CD4-positive, alpha-beta memory T cell (primary cell): ENCODE data around the gene ATP8B2. TPM values are rescaled to one million over a fixed set of nuclear protein-coding genes. Genes with fewer than 3 reads are reported as not detected.
"Not testable (repeated sequence)": the region's sequence is repeated elsewhere in the genome, so short reads cannot be mapped to it uniquely, and the experiment has no call there.

Source experiments
- CTCF ChIA-PET: fragments of 350-600 bp; sonication (Branson Sonifier 250); formaldehyde crosslinking; loops from one replicate; lab custom pipeline; 2021; ENCODE audit warnings: inconsistent platforms; ENCODE audit not compliant: partially characterized antibody; lab: Charles Lee
- POLR2A ChIA-PET: fragments of 350-600 bp; sonication (Branson Sonifier 250); formaldehyde crosslinking; loops from one replicate; lab custom pipeline; 2021; ENCODE audit not compliant: partially characterized antibody; lab: Charles Lee
- DNase-seq, 5 donors: peaks; one replicate each; pipeline versions ENCODE4 v3.0.0 to v3.0.0-alpha.2; 2020 to 2022; ENCODE audit warnings: mixed read lengths in 1 of 5
- H3K27ac ChIP-seq: one replicate; pipeline ENCODE4 v1.7.0; 2013; ENCODE audit warnings: low read depth, low read length
- H3K27me3 ChIP-seq: 2 replicates; pipeline ENCODE4 v1.7.0; 2013; ENCODE audit warnings: mild to moderate bottlenecking, low read length, moderate library complexity; ENCODE audit not compliant: insufficient read depth
- H3K36me3 ChIP-seq: 2 replicates; pipeline ENCODE4 v1.7.0; 2013; ENCODE audit warnings: mild to moderate bottlenecking, low read length, moderate library complexity; ENCODE audit not compliant: insufficient read depth
- H3K4me1 ChIP-seq: 2 replicates; pipeline ENCODE4 v1.7.0; 2013; ENCODE audit warnings: mild to moderate bottlenecking, low read length, moderate library complexity; ENCODE audit not compliant: insufficient read depth
- H3K4me3 ChIP-seq, 2 donors: one replicate each; pipeline ENCODE4 v1.7.0; 2013; ENCODE audit warnings: low read length in 2 of 2, mild to moderate bottlenecking in 1 of 2
- H3K9me3 ChIP-seq, 2 donors: one replicate each; pipeline ENCODE4 v1.7.0; 2013; ENCODE audit warnings: low read length in 2 of 2, control low read depth in 1 of 2; ENCODE audit not compliant: control insufficient read depth in 1 of 2
- H3K27ac Mint-ChIP-seq, 7 donors: one replicate each; pipeline ENCODE4 v1.8.0; 2020 to 2021; ENCODE audit warnings: mixed read lengths in 7 of 7, mild to moderate bottlenecking in 6 of 7, inconsistent platforms in 3 of 7, moderate library complexity in 3 of 7
- H3K27me3 Mint-ChIP-seq, 2 donors: one replicate each; pipeline ENCODE4 v1.8.0; 2020 to 2021; ENCODE audit warnings: mixed read lengths in 2 of 2
- H3K36me3 Mint-ChIP-seq, 2 donors: one replicate each; pipeline ENCODE4 v1.8.0; 2020 to 2021; ENCODE audit warnings: mixed read lengths in 2 of 2, inconsistent platforms in 1 of 2, mild to moderate bottlenecking in 1 of 2
- H3K4me1 Mint-ChIP-seq, 4 donors: one replicate each; pipeline ENCODE4 v1.8.0; 2020 to 2021; ENCODE audit warnings: mixed read lengths in 4 of 4, mild to moderate bottlenecking in 1 of 4
- H3K4me3 Mint-ChIP-seq, 8 donors: one replicate each; pipeline ENCODE4 v1.8.0; 2020 to 2021; ENCODE audit warnings: mixed read lengths in 8 of 8, mild to moderate bottlenecking in 7 of 8, moderate library complexity in 6 of 8, inconsistent platforms in 3 of 8
- H3K9me3 Mint-ChIP-seq, 8 donors: one replicate each; pipeline ENCODE4 v1.8.0; 2020 to 2021; ENCODE audit warnings: mixed read lengths in 8 of 8, mild to moderate bottlenecking in 5 of 8, inconsistent platforms in 3 of 8, moderate library complexity in 1 of 8
- intact Hi-C: fragments of 100-400 bp; cut with micrococcal nuclease; formaldehyde crosslinking; loops from one replicate; pipeline ENCODE4 v1.15.1; 2023
- polyA plus RNA-seq, 2 donors: library from polyadenylated mRNA; unstranded; fragments of 300-500 nt; fragmentation: Illumina TruSeq; gene quantifications; one replicate each; pipeline ENCODE4 v1.2.3, GENCODE V29; 2021
- total RNA-seq, 2 experiments: library from RNA; stranded (reverse); gene quantifications; one replicate each; pipeline ENCODE4 v1.2.3, GENCODE V29; 2021

The ATP8B2 gene
- total and polyA plus RNA-seq, 4 experiments from 2014 or later = 53.5 to 186 (median 141) TPM

DNA sequence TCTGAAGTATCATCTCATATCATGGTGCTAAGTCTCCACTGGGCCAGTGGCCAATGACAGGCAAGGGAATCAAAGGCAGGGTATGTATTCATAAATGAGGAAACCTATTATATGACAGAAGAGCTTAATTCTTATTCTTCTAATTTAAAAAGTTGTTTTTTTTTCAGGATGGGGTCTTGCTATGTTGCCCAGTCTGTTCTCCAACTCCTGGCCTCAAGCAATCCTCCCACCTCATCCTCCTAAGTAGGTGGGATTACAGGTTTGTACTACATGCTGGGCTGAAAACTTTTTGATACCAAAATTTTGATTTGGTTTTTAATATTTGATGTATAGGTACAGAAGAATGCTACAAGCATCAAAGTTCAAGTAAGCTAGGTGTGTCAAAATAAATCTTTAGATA lies 35.0 kb downstream of the ATP8B2 start:
- CTCF ChIA-PET = interaction anchor here (1.2 to 2.4 kb wide), 5 partner anchors 9 to 87 kb away, joined by 3 to 8 read pairs (median 4); no protein-coding TSS in a partner anchor
- POLR2A ChIA-PET = interaction anchor here (0.8 to 2.0 kb wide), 3 partner anchors 9 to 43 kb away, joined by 3 to 4 read pairs (median 4); no protein-coding TSS in a partner anchor

GRCh38 chr1:154360881-154361280 lies 35.6 kb downstream of the ATP8B2 start:
- H3K36me3 Mint-ChIP-seq, H3K4me1 ChIP-seq, DNase-seq, H3K27ac ChIP-seq, H3K9me3 ChIP-seq, H3K4me3 ChIP-seq, H3K9me3 Mint-ChIP-seq, H3K4me1 Mint-ChIP-seq, H3K27me3 ChIP-seq, intact Hi-C loops, H3K4me3 Mint-ChIP-seq, H3K27me3 Mint-ChIP-seq, H3K36me3 ChIP-seq: not testable (repeated sequence)
- ChIA-PET POLR2A (interaction anchor here (0.8 to 2.0 kb wide), 3 partner anchors 10 to 42 kb away, joined by 3 to 4 read pairs (median 4); no protein-coding TSS in a partner anchor), CTCF (interaction anchor here (0.8 to 2.4 kb wide), 11 partner anchors 8 to 119 kb away, joined by 3 to 8 read pairs (median 4); no protein-coding TSS in a partner anchor)
- peak overlapping the region in 1 of 7 donors; percentile 29 for H3K27ac Mint-ChIP-seq

More for the DNA sequence above, 35.0 kb downstream of the ATP8B2 start:
- Histone ChIP-seq H3K4me3 (no peak overlapping the region), H3K27me3 (no peaks in the 10 kb centered on the region), H3K4me1 (no peaks in the 10 kb centered on the region), H3K27ac (no peak overlapping the region), H3K36me3 (no peaks in the 10 kb centered on the region), H3K9me3 (no peaks in the 10 kb centered on the region)
- Mint-ChIP-seq H3K36me3 (no peaks in the 10 kb centered on the region), H3K4me3 (no peak overlapping the region), H3K27ac (no peak overlapping the region), H3K27me3 (no peaks in the 10 kb centered on the region), H3K4me1 (peaks cover 0 to 2% (median 0%) of the 10 kb centered on the region in 4 donors), H3K9me3 (no peaks in the 10 kb centered on the region)
- DNase-seq = no peak
- intact Hi-C loops = no loop called here

DNA sequence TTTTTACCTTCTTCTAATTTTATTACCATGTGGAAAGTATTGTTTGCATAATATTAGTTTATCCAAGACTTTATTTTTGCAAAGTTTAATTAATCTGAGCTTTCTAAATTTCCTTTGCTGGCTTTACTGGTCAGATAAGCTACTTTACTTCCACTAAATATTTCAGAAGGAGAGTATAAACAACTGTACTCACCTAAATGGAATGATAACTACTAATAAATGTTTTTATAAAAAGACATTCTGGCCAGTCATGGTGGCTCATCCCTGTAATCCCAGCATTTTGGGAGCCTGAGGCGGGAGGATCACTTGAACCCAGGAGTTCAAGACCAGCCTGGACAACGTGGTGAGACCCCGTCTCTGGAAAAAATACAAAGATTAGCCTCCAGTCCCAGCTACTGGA lies 36.0 kb downstream of the ATP8B2 start:
- no peak overlapping the region for H3K4me3 Mint-ChIP-seq
- H3K9me3 Mint-ChIP-seq = no peaks in the 10 kb centered on the region
- no peak overlapping the region for H3K4me3 ChIP-seq
- POLR2A ChIA-PET = interaction anchor here (0.8 to 2.0 kb wide), 4 partner anchors 10 to 42 kb away, joined by 3 to 4 read pairs (median 4); no protein-coding TSS in a partner anchor
- no peaks in the 10 kb centered on the region for H3K27me3 ChIP-seq
- H3K27ac ChIP-seq = no peak overlapping the region
- no peak for DNase-seq
- intact Hi-C loops = no loop called here
- H3K27me3 Mint-ChIP-seq = no peaks in the 10 kb centered on the region
- H3K4me1 ChIP-seq = peaks cover 3% of the 10 kb centered on the region
- peaks cover 0 to 6% (median 2%) of the 10 kb centered on the region in 4 donors for H3K4me1 Mint-ChIP-seq
- no peak overlapping the region for H3K27ac Mint-ChIP-seq
- no peaks in the 10 kb centered on the region for H3K36me3 ChIP-seq
- no peaks in the 10 kb centered on the region for H3K36me3 Mint-ChIP-seq
- H3K9me3 ChIP-seq = no peaks in the 10 kb centered on the region
- CTCF ChIA-PET = interaction anchor here (0.8 to 2.4 kb wide), 10 partner anchors 9 to 118 kb away, joined by 3 to 8 read pairs (median 4); no protein-coding TSS in a partner anchor

DNA sequence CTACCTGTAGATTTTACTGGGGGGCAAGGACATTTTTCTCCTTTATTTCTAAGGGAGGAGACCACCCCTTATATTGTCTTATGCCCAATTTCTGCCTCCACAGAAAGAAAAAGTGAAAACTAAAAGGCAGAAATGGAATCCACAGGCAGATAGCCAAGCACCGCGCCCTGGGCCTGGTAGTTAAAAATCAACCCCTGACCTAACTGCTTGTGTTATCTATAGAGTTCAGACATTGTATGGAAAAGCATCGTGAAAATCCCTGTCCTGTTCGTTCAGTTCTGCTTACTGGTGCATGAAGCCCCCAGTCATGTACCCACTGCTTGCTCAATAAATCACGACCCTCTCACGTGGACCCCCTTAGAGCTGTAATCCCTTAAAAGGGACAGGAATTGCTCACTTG lies 46.1 kb downstream of the ATP8B2 start:
- Mint-ChIP-seq H3K36me3 (no peaks in the 10 kb centered on the region), H3K27me3 (no peaks in the 10 kb centered on the region), H3K9me3 (no peaks in the 10 kb centered on the region), H3K4me1 (peaks cover 2 to 9% (median 4%) of the 10 kb centered on the region in 4 donors), H3K4me3 (no peak overlapping the region), H3K27ac (no peak overlapping the region)
- DNase-seq = no peak
- Histone ChIP-seq H3K27me3 (no peaks in the 10 kb centered on the region), H3K4me1 (peaks cover 7% of the 10 kb centered on the region), H3K36me3 (no peaks in the 10 kb centered on the region), H3K27ac (no peak overlapping the region), H3K9me3 (no peaks in the 10 kb centered on the region), H3K4me3 (no peak overlapping the region)
- CTCF ChIA-PET = no interaction called here
- POLR2A ChIA-PET = interaction anchor here (1.5 kb wide), 1 partner anchor 14 kb away, joined by 3 read pairs; no protein-coding TSS in a partner anchor
- intact Hi-C loops = no loop called here

- H3K27me3 ChIP-seq, H3K4me3 ChIP-seq, H3K9me3 Mint-ChIP-seq, H3K27me3 Mint-ChIP-seq, DNase-seq, H3K36me3 ChIP-seq, H3K27ac Mint-ChIP-seq, intact Hi-C loops, H3K4me1 ChIP-seq, H3K4me3 Mint-ChIP-seq, H3K9me3 ChIP-seq, H3K4me1 Mint-ChIP-seq, H3K27ac ChIP-seq, H3K36me3 Mint-ChIP-seq: not testable (repeated sequence)
- ChIA-PET POLR2A (interaction anchor here (1.2 to 1.7 kb wide), 3 partner anchors 12 to 30 kb away, joined by 4 to 5 read pairs (median 4); no protein-coding TSS in a partner anchor), CTCF (interaction anchor here (1.2 to 1.8 kb wide), 4 partner anchors 12 to 30 kb away, joined by 3 to 4 read pairs (median 4); no protein-coding TSS in a partner anchor)
These were observed 48.5 kb downstream of the ATP8B2 start for GRCh38 chr1:154373777-154374357.

DNA sequence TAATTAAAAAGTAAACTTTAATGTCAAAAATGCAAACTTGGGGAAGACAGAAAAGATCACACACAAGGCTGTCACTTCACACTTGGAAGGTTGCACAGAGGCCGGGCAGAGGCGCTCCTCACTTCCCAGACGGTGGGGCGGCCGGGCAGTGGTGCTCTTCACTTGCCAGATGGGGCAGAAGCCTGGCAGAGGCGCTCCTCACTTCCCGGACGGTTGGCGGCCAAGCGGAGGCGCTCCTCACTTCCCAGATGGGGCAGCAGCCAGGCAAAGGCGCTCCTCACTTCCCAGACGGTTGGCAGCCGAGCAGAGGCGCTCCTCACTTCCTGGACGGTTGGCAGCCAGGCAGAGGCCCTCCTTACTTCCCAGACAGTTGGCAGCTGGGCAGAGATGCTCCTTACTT lies 54.0 kb downstream of the ATP8B2 start:
- H3K36me3 ChIP-seq = no peaks in the 10 kb centered on the region
- no peaks in the 10 kb centered on the region for H3K9me3 ChIP-seq
- peaks cover 4% of the 10 kb centered on the region for H3K4me1 ChIP-seq
- H3K36me3 Mint-ChIP-seq = no peaks in the 10 kb centered on the region
- H3K4me3 ChIP-seq = no peak overlapping the region
- POLR2A ChIA-PET = no interaction called here
- H3K27ac ChIP-seq = no peak overlapping the region
- CTCF ChIA-PET = no interaction called here
- H3K27me3 Mint-ChIP-seq = no peaks in the 10 kb centered on the region
- no peaks in the 10 kb centered on the region for H3K27me3 ChIP-seq
- H3K4me1 Mint-ChIP-seq = peaks cover 0 to 7% (median 5%) of the 10 kb centered on the region in 4 donors
- no peak overlapping the region for H3K27ac Mint-ChIP-seq
- intact Hi-C loops = no loop called here
- H3K4me3 Mint-ChIP-seq = no peak overlapping the region
- no peaks in the 10 kb centered on the region for H3K9me3 Mint-ChIP-seq
- no peak for DNase-seq
